GM18520 (cell line): ENCODE data around the gene TK1.

Experiments used
- ATAC-seq: cut with Tn5 transposase; IDR thresholded peaks from one replicate; pipeline ENCODE4 v1.9.1; 2021; ENCODE audit not compliant: unreplicated experiment

Gene TK1

GRCh38 chr17:78135858-78136500 is 50.9 kb downstream of the TK1 start:
- no peak for ATAC-seq

DNA sequence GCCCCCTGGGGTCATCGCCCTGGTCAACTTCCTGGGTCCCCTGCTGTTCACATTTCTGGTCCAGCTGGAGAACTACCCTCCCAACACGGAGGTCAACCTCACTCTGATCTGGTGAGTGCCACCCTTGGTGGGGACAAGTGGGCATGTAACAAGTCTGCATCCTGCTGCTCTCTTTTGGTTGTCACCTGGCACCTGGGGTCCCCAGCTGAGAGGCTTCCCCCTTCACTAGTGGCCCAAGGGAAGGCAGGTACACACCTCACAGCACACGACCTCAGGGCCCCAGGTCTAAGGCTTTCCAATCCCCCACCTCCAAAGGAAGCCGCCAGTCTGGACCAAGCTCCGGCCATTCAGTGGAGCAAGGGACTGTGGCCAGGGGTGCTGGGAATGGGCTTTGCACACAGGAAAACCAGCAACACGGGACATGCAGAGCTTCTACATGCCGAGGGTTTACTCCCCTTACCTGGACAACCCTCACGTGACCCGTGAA is 51.9 kb downstream of the TK1 start:
- no peak for ATAC-seq

GRCh38 chr17:78133971-78134898 is 52.6 kb downstream of the TK1 start:
- ATAC-seq: no peak

DNA sequence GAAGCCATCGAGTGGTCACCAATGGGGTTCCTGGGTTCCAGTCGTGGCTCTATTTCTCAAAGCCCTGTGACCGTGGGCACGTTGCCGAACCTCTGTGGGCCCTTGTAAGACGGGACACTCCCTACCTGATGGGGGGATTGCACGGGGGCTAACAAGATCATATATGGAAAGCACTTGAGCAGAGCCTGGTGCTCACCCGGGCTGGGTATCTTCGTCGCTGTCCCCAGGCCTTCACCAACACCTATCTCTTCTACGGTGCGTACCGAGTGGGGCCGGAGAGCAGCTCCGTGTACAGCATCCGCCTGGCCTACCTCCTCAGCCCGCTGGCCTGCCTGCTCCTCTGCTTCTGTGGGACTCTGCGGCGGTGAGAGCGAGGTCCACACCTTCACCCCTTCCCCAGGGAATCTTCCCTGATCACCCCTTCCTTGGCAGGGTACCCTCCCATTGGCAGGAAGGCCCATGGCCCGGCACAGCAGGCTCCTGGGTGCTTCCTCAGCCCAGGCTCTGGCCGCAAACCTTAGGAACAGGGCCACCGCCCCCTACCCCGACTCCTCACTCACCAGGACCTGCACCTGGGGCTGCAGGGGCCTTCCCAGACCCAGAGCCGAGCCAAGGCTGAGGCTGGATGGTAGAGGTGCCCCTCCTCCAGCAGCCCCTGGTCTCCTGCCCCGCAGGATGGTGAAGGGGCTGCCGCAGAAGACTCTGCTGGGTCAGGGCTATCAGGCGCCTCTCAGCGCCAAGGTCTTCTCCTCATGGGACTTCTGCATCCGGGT is 53.5 kb downstream of the TK1 start:
- no peak for ATAC-seq

- no peak for ATAC-seq
These were observed 54.1 kb downstream of the TK1 start for GRCh38 chr17:78132767-78133178.

DNA sequence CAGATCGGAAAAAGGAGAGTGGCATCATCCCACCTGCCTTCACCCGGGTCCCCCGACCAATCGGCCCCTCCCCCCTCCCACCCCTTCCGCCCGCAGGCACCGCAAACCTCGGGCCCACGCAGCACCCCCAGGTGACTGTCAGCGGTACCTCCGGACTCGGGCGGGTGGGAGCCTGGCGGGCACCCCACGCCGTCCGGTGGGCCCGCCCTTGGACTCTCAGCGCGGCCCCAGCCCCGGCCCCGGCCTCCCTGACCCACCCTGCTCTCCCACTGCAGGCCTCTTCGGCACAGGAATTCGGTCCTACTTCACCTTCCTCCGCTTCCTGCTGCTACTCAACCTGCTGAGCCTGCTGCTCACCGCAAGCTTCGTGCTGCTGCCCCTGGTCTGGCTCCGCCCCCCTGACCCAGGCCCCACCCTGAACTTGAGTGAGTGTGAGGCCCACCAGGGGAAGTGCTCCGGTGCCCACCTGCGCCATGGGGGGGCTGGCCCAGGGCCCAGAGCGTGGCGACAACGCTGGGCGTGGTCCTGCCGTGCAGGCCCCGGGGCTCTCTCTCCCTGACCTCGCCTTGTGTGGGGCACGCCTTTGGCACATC is 54.7 kb downstream of the TK1 start:
- no peak for ATAC-seq

DNA sequence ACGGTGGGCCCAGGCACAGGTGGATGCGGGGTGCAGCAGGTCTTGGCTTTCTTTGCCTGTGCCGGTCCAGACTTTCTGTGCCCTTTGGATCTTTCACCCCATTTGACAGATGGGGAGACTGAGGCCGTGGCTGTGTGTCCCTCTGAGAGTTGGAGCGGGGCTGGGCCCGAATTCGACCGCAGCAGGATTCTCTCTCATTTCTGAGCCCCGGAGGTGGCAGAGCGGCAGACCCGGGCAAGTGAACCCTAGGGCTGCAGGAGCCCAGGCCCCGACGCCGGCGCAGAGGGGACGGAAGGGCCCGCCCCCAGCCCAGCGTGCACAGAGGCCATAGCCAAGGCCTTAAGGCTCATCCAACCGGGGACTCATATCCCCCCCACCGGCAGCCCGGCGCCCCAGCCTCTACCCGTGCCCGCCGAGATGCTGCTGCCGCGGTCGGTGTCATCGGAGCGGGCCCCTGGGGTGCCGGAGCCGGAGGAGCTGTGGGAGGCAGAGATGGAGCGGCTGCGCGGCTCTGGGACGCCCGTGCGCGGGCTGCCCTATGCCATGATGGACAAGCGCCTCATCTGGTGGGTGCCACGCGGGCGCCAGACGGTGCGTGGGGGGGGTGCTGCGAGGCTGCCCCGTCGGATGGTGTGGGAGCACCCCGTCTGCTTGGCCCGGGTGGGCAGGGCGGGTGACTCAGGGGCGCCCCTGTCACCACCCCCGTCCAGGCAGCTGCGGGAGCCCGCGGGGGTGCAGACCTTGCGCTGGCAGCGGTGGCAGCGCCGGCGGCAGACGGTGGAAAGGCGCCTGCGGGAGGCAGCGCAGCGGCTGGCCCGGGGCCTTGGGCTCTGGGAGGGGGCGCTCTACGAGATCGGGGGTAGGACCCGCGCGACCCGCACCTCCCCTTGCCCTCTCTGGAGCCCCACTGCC is 55.4 kb downstream of the TK1 start:
- no peak for ATAC-seq

GRCh38 chr17:78130437-78131101 is 56.3 kb downstream of the TK1 start, which contains the start of gene TMC8:
Gene TMC8, plus strand, starts transcription at chr17:78130771. Its CDS starts 818 bp downstream, at chr17:78131589.
- ATAC-seq: no peak

- no peak for ATAC-seq
These were observed 56.8 kb downstream of the TK1 start for GRCh38 chr17:78130090-78130436.

DNA sequence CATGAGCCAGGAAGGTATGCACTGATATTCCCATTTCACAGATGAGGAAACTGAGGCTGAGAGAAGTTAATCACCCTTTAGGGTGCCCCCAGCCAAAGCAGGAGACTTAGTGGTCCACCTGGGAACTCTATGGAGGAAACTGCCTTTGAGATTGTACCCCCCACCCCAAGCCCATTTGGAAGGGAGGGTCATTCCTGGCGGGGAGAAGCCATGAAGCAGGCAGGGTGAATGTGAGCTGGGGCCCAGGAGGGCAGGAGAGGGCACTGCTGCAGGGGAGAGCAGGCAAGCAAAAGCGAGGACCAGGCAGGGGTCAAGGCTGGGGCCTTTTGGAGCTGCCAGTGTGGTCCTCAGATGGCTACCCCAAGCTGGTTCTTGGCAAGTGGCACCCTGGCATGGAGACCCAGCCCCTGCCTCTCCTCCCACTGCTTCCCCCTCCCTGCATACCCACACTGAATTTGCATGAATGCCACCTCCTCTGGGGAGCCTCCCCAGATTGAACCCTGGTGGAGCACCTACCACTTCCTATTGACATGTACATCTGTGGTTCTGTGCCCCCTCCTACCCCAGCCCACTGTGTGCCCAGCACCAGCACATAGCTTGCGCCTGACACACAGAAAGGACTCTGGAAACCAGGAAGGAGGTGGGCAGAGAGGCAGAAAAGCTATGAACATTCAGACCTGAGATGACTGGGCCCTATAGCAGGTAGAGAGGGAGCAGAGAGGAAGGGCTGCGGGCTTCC is 57.3 kb downstream of the TK1 start:
- no peak for ATAC-seq

DNA sequence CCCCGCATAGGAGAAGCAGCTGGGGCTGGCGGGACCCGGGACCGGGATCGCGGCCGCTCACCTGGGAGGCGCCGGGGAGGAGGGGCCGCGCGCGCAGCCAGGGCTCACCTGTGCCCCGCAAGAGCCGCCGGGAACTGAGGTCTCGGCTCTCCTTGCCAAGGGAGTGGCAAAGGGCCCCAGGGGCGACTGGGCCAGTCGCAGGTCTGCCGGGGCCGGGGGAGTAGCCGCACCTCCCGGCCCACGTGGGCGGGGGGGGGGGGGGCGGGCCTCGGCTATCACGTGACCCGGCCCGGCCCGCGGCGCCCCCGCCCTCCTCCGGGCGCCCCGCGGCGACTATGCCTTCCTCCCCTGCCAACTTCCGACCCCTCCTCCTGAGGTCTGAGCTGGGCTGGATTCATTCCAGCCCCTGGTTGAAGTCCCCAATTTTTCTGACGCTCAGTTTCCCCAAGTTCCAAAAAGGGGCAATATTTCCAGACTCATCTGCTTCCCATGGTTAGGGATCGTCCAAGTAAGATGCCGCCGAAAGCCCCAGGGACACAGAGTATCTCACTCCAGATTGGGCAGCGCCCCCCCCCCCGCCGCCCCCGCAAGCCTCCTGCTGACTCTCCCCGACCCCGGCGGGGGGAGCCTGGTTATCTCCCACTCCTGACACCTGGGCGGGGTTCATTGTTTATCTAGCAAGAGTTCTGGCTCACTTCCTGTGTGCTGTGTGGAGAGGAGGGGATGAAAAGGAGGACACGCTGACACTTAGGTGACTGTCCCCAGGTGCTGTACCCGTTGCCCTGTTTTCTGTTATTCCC is 58.1 kb downstream of the TK1 start, which contains the start of gene TMC6:
TMC6 (minus strand) TSS at position 205 of the 800 bp plus-strand sequence. CDS start 1,923 bp downstream, outside the sequence.
- ATAC-seq: no peak

DNA sequence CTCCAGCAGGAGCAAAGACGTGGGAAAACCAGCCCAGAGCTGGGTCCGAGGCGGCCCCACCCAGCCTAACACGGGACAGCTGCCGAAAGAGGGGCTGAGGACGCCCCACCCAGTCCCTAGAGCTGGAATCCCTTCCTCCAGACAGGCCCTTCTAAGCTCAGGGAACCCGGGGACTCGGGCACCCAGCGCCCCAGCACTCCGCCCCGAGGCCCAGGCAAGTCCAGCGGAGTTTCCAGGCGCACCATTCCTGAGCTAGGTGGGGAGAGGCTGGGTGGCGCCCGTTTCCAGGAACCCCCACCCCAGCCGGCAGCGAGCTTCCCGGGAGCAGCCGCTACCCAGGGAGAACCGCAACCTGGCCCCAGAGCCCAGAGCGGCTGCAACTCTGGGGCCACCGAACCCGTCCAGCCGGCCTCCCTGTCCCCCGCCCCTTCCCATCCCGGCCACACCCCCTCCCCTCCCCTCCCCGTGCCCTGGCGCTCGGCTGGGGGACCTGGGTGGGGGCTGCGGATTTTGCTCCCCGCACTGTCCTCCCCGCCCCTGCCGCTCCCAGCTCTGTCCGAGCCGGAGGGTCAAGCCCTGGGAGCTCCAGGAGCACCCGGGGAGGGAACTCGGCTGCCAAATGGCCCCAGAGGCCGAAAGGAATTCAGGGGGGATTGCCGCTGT is 58.8 kb downstream of the TK1 start:
- no peak for ATAC-seq

DNA sequence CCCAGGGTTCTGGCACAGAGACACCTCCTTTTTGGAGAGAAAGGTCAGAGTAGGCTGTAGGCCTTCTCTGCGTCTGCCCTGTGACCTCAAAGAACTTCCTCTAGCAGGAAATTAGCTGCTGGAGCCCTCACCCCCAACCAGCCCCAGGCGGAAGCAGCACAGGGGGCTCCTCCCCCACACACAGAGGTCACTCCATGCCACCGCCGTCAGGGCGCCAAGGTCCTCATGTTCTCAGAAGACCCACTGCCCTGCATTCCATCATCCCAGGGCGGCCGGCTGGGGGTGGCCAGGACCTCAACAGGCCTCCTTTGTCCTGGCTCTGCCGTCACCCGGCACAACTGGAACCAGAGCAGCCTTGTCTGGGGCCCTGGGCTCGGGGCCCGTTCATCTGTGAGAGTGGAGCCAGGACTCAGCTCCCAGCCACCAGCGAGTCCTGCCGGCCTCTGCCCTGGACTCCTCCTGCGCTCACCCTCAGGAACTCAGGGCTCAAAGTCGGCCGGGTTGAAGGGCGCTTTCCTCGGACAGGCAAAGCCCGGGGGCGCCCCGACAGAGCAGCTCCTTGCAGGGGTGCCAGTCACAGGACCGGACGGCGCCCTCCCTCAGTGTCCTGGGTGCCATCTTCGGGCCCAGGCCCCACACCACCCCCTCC is 59.5 kb downstream of the TK1 start:
- no peak for ATAC-seq

GRCh38 chr17:78126895-78127238 is 60.0 kb downstream of the TK1 start:
- ATAC-seq: no peak

DNA sequence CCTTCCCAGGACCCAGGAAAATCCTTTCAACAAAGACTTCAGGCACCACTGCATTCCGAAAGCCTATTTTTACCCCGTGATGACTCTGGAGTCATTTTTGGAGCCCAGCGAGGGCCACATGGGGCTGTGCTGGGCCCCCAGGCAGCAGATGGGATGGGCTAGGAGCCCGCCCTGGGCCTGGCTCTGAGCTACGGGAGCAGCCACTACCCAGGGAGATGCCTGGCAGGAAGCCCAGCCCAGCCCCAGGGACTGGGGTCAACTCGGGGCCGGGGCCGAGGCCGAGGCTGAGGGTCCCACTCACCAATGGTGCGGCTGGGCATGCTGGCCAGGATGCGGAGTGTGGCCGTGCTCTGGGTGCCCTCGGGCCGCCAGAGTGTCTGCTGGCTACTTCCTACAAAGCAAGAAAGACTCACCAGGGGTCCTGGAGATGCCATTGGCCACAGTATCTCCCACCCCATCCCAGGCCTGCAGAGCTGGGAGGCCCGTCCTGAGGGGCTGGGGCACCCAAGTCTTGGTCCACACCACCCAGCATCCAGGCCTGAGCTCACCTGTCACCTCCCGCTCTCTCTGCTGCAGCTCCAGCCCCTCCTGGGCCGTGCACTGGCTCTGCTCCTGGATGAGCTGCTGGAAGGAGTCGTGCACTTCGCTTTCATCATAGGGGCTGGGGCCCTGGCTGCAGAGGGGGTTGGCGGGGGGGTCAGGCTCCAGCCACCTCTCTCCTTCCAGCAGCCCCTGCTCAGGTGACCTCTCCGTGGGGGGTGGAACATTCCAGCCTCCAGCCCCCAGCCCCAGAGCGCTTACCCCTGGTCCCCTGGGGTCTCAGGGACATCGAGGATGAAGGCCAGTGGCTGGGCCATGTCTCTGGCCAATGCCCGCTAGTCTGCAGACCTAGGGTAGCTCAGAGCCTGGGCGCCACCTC is 60.6 kb downstream of the TK1 start:
- no peak for ATAC-seq
